Activated CD4-positive, alpha-beta T cell treated with anti-CD3 and anti-CD28 coated beads, Interleukin-2, Interleukin-6, amounts not matched to agents 100 ng/mL and 50 ng/mL, durations not matched to agents 16 hours and 8 hours (primary cell): Measurements from ENCODE around the gene FCN2.

Experiments
- DNase-seq: peaks from one replicate; pipeline ENCODE4 v3.0.0-alpha.2; 2020

FCN2 gene

GRCh38 chr9:134880484-134881312 is at the start of gene FCN2:
FCN2 (plus strand) TSS chr9:134880810; CDS start chr9:134880822, 12 bp downstream.
- DNase-seq = no peak

- DNase-seq = no peak
Measured at GRCh38 chr9:134830926-134831720, 49.5 kb upstream of the FCN2 start.

GRCh38 chr9:134832471-134832870 is 48.1 kb upstream of the FCN2 start:
- DNase-seq = no peak

DNA sequence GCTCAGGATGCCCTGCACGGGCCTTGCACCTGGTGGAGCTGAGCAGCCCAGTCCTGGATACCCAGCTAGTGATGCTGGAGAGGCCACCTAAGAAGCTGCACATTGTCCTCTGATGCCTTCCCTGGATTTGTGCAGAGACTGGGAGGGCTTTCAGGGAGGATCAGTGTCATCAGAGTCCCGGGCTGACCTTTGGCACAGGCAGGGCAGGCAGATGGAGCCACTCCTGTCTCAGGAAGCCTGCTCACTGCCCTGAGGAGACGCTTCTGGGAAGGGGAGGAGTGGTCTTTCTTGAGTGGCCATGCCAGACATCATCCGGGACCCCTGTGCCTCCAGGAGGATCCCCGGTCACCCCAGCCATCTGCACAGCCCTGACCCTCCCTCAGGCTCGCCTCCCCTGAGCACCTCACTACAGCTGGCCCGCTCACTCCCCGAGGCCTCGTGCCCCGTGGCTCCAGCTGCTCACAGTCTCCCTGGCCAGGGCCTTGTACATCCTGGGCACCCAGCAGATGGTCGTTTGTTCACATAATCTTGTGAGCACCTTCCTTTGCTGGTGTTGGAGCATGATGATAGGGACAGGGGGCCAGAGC is 47.2 kb upstream of the FCN2 start:
- DNase-seq = no peak

DNA sequence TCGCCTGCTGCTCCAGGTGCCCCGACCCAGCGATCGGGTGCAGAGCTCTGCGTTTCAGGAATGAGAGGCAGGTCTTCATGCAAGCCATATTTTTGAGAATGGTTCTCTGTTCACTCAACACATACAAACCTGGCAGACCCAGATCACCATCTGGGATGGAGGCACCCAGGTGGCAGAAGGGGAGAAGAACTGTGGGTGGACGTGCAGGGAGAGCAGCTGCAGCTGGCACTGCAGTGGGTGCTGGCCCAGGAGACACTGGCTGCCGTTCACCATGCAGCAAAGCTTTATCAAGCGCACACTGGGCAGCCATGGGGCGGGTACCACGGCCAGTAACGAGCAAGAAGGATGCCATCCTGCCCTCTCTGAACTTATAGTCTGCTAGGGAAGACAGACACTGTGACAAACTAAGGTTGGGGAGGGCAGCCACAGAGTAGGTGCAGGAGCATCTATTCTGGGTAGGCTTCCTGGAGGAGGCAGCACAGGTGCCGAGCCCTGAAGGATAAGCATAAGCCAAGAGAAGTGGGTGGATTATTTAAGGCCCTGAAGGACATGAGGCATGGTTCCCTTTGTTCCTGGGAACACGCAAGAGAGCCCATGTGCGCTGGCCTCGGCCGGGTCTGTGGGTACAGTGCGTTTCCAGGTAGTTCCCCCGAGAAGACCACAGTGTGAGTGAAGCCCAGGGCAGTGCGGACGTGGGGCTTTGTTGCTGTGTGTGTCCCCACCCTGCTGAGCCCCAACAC is 46.2 kb upstream of the FCN2 start:
- DNase-seq = no peak

DNA sequence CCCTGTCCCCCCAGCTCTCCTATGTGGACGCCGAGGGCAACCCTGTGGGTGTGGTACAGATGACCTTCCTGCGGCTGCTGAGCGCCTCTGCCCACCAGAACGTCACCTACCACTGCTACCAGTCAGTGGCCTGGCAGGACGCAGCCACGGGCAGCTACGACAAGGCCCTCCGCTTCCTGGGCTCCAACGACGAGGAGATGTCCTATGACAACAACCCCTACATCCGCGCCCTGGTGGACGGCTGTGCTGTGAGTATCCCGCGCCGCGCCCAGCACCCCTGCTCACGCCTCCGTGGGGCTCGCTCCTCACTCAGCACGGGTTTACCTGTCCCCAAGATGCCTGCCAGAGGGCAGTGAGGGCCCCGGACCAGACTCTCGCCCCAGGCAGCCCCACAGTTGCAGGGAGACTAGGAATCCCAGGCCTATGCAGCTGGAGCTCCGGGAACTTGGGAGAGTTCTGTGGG is 45.6 kb upstream of the FCN2 start:
- no peak for DNase-seq

DNA sequence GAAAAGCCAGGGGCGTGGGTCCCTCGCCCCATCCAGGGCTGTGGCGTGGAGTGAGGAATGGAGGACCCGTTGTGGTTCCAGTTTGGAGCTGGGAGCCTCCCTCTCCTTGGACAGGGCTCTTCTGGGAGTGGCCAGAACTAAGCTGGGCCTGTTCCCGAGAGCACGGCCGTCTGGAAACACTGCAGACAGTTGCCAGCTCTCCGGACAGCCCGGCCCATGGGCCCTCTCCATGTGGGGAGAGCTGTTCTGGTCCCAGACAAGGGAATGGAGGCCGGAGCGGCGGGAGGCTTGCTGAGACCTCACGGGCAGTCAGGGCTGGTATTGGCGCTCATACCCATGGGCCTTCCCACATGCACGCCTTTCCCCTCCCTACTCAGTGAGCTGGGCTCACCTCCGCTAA is 45.2 kb upstream of the FCN2 start:
- DNase-seq = no peak

DNA sequence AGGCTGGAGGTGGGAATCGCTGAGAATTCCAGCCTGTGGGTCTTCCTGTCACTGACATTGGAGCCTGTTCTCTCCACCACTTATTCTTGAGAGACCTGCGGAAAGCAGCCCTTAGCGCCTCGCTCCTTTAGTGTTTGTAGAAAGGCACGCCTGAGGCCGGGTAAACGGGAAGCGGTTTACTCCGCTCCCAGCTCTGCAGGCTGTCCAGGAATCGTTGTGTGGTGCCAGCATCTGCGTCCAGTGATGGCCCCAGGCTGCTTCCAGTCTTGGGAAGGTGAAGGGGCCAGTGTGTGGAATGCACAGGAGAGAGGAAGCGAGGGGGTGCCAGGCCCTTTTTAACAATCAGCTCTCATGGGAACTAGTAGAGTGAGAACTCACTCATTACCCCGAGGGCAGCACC is 44.6 kb upstream of the FCN2 start:
- no peak for DNase-seq

- DNase-seq = no peak
Measured at GRCh38 chr9:134836406-134836970, 44.1 kb upstream of the FCN2 start.

- no peak for DNase-seq
Measured at GRCh38 chr9:134837529-134837928, 43.1 kb upstream of the FCN2 start.

DNA sequence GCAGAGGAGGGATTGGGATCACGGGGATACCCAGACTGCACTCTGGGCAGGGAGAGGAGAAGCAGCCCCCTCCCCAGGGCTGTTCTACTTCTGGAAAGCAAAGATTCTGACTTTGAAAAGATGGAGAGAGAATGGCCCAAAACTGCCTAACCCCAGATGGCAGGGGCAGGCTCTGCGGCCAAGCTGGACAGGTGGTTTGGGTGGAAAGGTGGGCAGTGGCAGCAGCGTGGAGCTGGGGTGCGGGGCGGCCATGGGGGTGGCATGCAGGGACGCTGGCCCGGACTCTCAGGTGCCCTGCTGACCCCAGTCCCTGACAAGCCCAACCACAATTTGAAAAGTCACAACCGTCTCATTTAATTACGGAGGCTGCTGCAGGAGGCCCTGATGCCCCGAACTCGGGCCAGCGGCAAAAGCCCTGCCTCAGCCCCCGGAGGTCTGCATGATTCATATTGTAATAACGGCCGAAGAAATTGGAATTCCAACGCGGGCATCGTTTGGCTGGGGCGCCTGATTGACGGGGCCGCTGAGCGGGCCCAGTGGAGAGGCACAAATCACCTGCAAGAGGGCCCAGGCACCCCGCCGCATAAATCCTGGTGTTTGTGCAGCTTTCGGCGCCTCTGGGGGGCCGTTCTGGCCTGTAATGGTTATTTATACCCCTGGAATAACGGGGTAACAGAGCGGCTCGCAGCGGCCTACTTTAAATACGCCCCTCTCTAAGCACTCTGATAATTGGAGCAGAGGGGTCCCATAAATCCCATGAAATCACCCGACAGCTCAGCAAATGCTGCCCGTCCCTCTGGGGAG is 41.8 kb upstream of the FCN2 start:
- DNase-seq = no peak

DNA sequence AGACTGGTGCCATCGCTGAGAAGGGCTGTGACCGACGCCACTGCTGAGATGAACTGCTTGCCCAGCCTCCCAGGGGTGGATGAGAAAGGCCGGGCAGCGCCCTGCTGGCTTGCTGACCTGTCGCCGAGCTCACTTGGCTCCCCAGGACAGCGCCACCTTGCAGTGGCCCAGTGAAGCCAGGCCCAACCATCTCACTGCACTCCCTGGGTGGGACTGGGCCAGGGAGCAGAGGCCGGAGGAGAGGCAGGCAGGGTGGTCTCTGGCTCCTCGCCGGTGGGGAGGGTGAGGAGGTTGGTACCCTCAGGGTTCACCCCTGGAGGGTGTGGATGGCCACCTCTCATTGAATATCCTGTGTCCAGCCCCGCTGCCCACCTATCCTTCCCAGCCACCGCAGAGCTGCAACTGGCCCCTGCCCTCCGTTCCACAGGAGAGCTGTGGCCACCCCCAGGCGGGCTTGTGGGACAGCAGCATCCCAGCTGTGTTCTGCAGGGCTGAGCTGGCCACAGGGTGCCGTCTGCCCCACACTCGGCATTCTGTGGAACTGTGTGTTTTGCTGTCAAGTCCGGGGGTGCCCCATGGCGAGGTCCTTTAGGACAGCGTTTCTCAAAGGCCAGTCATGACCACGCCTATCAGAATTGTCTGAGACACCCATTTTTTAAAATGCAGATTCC is 41.0 kb upstream of the FCN2 start:
- DNase-seq = no peak

DNA sequence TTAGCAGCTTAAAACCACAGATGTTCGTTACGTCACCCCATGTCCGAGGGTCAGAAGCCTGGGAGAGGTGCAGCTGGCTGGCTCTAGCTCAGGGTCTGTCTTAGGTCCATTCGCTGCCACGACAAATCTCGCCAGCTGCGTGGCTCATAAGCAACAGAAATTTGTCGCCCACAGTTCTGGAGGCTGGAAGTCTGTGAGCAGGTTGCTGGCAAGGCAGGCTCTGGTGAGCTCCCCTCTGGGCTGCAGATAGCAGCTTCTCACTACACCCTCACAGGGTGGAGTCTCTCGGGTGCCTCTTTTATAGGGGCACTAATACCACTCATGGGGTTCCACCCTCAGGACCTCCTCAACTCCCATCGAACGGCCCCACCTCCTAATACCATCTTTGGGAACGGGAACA is 40.1 kb upstream of the FCN2 start:
- no peak for DNase-seq

- no peak for DNase-seq
Measured at GRCh38 chr9:134841180-134841904, 39.3 kb upstream of the FCN2 start.

- no peak for DNase-seq
Measured at GRCh38 chr9:134842321-134842720, 38.3 kb upstream of the FCN2 start.

- DNase-seq = no peak
Measured at GRCh38 chr9:134843740-134844139, 36.9 kb upstream of the FCN2 start.

DNA sequence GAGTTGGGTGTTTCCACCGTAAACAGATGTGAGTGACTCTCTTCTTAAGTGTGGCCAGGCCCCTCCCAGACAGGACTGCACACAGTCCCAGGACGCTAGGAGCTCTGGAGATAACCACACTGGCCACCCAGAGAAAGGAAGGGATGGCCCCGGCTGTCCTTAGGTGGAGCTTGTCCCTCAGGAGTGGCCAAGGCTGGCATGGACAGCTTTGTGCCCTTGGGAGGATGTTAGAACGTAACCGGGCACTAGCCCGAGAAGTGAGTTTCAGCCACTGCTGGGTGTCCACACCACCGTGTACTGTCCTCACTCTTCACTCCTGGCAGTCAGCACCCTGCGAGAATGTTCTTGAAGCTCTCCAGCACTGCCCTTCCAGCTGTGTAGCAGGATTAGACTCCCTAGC is 35.8 kb upstream of the FCN2 start:
- no peak for DNase-seq

DNA sequence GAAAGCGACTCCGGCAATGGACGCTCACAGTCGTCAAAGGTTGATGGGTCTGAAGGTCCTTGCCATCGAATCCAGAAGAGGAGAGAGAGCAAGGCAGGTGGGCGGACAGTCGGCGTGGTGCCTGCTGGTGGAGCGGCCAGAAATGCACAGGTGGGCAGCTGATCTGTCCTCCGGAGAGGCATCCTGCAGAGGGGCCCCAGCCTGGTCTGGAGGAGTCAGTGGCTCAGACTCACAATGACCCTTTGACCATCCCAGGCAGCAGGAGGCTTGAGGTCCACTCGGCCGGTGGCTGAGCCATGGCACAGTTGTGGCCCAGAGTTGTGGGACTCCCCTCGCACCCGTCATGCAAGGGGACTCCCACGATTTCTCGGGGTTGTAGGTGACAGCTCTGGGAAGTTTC is 34.4 kb upstream of the FCN2 start:
- DNase-seq = no peak

DNA sequence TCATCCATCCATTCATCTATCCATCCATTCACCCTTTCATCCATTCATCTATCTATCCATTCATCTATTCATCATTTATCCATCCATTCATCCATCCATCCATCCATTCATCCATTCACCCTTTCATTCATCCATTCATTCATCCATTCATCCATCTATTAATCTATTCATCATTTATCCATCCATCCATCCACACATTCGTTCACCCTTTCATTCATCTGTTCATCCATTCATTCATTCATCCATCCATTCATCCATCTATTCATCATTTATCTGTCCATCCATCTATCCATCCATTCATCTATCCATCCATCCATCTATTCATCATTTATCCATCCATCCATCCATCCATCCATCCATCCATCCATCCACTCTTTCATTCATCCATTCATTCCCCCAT is 33.9 kb upstream of the FCN2 start:
- no peak for DNase-seq

- DNase-seq = no peak
Measured at GRCh38 chr9:134847138-134847537, 33.5 kb upstream of the FCN2 start.
